Measurements from ENCODE around the gene TMEM260.

The TMEM260 gene

DNA sequence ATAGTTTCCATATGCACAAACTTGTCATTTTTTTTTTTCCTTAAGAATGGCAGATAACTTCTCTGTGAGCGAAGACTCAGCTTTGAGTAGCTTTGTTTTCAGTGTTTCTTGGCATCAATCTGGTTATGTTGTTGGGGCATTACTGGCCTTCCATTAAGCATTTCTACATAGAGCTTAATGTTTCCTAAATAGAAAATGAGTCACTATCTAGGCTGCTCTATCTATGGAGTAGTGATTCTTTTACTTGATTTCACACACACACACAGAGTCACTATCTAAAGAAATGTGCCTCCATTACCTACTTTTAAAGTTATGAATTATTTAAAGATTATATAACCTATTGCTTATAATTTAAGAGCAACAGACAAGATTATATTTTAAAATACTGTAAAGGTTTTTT, 53.9 kb downstream of the TMEM260 start:
- TF ChIP-seq, protein P1, sequence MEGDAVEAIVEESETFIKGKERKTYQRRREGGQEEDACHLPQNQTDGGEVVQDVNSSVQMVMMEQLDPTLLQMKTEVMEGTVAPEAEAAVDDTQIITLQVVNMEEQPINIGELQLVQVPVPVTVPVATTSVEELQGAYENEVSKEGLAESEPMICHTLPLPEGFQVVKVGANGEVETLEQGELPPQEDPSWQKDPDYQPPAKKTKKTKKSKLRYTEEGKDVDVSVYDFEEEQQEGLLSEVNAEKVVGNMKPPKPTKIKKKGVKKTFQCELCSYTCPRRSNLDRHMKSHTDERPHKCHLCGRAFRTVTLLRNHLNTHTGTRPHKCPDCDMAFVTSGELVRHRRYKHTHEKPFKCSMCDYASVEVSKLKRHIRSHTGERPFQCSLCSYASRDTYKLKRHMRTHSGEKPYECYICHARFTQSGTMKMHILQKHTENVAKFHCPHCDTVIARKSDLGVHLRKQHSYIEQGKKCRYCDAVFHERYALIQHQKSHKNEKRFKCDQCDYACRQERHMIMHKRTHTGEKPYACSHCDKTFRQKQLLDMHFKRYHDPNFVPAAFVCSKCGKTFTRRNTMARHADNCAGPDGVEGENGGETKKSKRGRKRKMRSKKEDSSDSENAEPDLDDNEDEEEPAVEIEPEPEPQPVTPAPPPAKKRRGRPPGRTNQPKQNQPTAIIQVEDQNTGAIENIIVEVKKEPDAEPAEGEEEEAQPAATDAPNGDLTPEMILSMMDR (IDR thresholded peaks at IDR 0.05; ENCODE audit: low read depth, low read length), result no peak
- no peak overlapping the region for H3K4me3 ChIP-seq (ENCODE audit: low read depth, low read length)

DNA sequence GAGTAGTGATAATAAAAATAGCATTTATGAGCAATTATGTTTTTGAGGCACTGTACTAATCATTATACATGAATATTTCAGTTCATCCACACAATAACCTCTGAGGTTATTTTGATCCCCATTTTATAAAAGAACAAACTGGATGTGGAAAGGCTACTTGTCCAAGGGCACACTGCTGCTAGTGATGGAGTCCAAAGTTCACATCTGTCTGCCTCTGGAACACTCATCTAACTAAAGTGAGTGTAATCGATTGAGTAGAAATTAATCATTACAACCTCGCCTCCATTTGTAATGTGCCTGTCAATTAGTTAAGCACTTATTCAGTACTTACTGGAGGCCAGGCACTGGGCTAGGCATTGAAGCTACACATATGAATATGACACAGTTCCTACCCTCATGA, 55.4 kb downstream of the TMEM260 start:
- H3K4me3 ChIP-seq (ENCODE audit: low read depth, low read length), result no peak overlapping the region

DNA sequence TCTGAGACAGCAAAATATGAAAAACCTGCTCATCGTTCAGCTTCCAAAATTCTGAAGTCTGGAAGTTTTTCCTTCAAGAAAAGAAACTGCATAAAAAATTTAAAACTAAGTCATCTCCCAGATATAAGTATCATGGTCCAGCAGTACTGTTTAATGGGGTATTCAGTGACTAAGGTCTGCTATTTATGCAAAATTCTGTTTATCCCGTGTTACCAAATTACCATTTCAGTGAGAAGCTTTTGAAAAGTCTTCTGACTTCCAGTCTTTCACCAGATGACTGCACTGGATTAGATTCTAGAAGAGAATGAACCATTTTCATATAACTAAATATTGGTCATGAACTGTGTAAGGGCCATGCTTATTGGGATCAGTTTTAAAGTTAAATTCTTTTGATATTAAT, 67.9 kb downstream of the TMEM260 start:
- TF ChIP-seq, protein P1 (IDR thresholded peaks at IDR 0.05; ENCODE audit: low read depth, low read length), result no peak
- H3K4me3 ChIP-seq (ENCODE audit: low read depth, low read length), result no peak overlapping the region

More for the DNA sequence above, 55.4 kb downstream of the TMEM260 start:
- TF ChIP-seq, protein P1 (IDR thresholded peaks at IDR 0.05; ENCODE audit: low read depth, low read length), result no peak

DNA sequence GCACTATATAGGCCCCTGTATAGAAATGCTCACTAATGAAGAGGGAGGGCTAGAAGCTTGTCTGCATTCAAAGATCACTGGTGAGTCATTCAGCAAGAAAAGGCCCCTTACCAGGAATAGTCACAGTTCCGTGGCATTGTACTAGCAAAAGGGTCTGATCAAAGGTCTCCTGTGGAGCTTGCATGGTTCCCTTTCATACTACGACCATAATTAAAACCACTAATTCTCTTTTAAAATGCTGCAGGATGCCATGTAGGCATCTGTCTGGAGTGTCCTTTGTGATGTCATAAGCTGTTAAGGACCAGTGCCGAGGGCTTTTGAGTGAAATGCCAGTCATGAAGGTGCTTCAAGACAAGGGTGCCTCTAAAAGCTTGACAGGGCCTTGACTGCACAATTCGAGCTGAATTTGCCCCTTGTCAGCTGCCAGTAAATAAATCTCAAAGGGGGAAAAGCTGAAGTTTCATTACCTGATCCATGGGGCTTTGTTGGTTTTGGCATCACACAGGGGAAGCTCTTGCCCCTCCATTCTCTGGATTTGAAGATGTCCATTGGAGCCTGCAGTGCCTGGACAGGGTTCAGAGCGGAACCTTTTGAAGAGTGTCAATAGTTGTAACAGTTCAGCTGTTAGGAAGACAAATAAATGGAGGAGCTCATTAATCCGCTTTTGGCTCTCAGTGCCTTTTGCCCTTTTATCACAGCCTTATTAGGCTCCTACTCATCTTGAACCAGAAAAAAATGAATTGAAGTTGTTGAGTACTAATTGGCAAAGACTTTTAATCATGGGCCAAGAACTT, 69.1 kb downstream of the TMEM260 start:
- TF ChIP-seq, protein P1 (IDR thresholded peaks at IDR 0.05; ENCODE audit: low read depth, low read length), result no peak
- no peak overlapping the region for H3K4me3 ChIP-seq (ENCODE audit: low read depth, low read length)

DNA sequence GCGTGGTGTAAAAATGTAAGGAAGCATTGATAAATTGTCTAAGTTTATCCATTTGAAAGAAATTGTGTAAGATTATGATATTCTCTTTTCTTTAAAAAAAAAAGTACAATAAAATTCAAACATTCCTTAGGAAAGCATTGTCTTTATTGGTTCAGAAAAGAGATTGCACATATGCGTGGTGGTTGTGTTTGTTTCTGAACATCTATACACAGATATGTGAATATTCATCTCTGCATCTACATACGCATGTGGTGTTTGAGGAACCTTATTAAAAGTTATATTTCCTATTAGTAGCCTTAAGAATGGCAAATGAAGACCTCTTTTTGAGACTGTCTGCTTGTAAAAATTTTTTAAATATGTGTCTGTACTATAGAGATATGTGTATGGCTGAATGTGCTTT, 69.8 kb downstream of the TMEM260 start:
- TF ChIP-seq, protein P1 (IDR thresholded peaks at IDR 0.05; ENCODE audit: low read depth, low read length), result no peak
- no peak overlapping the region for H3K4me3 ChIP-seq (ENCODE audit: low read depth, low read length)

DNA sequence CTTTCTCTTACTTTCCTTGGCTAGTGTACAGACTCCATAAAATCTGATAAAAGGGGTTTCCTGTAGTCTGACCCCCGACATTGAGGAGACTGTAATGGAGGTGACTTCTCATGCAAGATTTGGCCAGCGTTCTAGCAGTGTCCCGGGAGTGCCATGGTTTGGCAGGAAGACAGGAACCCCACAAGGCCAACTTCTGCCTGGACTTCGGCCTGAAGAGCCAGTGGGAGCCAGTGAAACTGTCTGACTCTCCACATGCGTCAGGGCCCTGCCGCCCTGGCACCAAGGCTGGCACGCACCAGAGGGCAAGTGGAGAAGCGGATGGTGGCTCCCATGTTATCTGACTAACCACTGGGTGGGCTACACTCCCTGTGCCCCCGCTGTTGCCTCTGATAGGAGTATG, 70.5 kb downstream of the TMEM260 start:
- no peak overlapping the region for H3K4me3 ChIP-seq (ENCODE audit: low read depth, low read length)
- TF ChIP-seq, protein P1 (IDR thresholded peaks at IDR 0.05; ENCODE audit: low read depth, low read length), result no peak

DNA sequence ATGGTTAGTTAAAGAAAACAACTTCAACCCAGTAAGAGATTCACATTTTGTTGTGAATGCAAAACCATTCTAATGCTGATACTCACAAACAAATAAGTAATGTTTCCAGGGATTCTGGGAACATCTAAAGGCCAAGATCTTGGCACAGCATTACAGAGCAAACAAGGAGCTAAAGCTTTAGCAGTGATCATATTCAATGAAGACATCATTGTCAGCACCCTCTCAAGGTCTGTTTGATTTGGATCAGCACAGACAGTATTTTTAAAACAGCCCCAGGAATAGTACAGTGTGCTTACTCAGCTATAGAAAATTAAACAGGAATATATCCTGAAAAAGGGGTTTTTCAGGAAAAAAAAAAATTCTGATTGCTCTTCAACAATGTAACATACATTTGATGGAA, 71.4 kb downstream of the TMEM260 start:
- no peak overlapping the region for H3K4me3 ChIP-seq (ENCODE audit: low read depth, low read length)
- TF ChIP-seq, protein P1 (IDR thresholded peaks at IDR 0.05; ENCODE audit: low read depth, low read length), result no peak
